Adrenal gland (tissue), 5 donors: ENCODE results near the gene RPS6KA5.

Experiments used
- POLR2A ChIP-seq, 2 donors: fragments of 450-650 bp; IDR thresholded peaks; one replicate each; pipeline ENCODE4 v1.6.1; 2017; ENCODE audit warnings: antibody characterized with exemption in 2 of 2, mild to moderate bottlenecking in 2 of 2, moderate library complexity in 1 of 2
- TF ChIP-seq, protein P1 (sequence below), 6 experiments: fragments of 450-650 bp in 4 of 6; fragments of 200-600 bp in 2 of 6; sonication (generic) in 1 of 6; IDR thresholded peaks; 1 replicate in 5 of 6; 2 replicates in 1 of 6; pipeline versions ENCODE4 v1.5.1 to v1.8.0; 2016 to 2021; ENCODE audit warnings: antibody characterized with exemption in 6 of 6, mild to moderate bottlenecking in 2 of 6, moderate library complexity in 1 of 6
- donor health status: DM: no; HTN: no; CAD: no.

- no peak for TF ChIP-seq POLR2A (IDR thresholded peaks at IDR 0.05)
- TF ChIP-seq, protein P1, sequence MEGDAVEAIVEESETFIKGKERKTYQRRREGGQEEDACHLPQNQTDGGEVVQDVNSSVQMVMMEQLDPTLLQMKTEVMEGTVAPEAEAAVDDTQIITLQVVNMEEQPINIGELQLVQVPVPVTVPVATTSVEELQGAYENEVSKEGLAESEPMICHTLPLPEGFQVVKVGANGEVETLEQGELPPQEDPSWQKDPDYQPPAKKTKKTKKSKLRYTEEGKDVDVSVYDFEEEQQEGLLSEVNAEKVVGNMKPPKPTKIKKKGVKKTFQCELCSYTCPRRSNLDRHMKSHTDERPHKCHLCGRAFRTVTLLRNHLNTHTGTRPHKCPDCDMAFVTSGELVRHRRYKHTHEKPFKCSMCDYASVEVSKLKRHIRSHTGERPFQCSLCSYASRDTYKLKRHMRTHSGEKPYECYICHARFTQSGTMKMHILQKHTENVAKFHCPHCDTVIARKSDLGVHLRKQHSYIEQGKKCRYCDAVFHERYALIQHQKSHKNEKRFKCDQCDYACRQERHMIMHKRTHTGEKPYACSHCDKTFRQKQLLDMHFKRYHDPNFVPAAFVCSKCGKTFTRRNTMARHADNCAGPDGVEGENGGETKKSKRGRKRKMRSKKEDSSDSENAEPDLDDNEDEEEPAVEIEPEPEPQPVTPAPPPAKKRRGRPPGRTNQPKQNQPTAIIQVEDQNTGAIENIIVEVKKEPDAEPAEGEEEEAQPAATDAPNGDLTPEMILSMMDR (IDR thresholded peaks at IDR 0.05) = no peak
These were observed 185.8 kb downstream of the RPS6KA5 start for GRCh38 chr14:90874599-90874998.
